ENCODE results near the gene GUK1. TPM values are rescaled to one million over a fixed set of nuclear protein-coding genes. Genes with fewer than 3 reads are reported as not detected.

Gene GUK1
- total and polyA plus RNA-seq, 2 donors (not counting 1 experiment from before 2014, with no cell fraction given) = 125 to 356 TPM

DNA sequence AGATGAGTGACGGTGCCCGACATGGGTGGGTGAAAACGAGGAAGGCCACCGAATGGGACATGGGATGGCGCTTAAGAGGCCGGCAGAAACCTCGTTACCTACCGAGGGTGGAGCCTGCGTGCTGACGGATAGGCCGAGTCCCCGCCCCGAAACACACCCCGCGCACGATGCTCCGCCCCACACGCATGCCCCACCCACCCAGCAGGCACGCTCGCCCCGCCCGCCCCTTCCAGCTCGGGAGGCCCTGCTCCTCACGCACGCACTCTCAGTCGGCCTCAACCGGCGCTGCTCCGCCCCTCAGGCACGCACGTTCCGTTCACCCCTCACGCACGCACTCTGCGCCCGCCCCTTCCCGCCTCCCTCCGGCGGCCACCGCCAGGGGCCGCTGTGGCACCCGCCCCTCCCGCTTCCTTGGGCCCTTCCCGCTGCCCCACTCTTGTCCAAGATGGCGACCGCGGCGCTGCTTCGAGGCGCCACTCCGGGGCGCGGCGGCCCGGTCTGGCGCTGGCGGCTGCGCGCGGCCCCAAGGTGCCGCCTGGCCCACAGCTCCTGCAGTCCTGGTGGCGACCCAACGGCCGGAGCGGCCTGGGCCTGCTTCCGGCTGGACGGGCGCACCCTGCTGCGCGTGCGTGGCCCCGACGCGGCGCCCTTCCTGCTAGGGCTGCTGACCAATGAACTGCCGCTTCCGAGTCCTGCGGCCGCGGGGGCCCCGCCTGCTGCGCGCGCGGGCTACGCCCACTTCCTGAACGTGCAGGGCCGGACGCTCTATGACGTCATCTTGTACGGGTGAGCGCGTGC lies 25.5 kb downstream of the GUK1 start, which contains the start of gene IBA57:
Gene IBA57 (plus strand): TSS at position 433 of the 798 bp plus-strand sequence. CDS start 13 bp downstream, at position 446.
- Mint-ChIP-seq H3K27me3 (no peaks in the 10 kb centered on the region), H3K4me1 (peaks cover 28% of the 10 kb centered on the region), H3K27ac (peak within 1 kb of the TSS; percentile 99), H3K9me3 (ENCODE audit: insufficient read depth) (no peaks in the 10 kb centered on the region), H3K4me3 (peak within 1 kb of the TSS; percentile 93)
- H3K9me3 ChIP-seq (ENCODE audit: control extremely low read depth in 1 of 3, control insufficient read depth in 2 of 3, insufficient read depth in 1 of 3, low read length in 2 of 3) = no peaks in the 10 kb centered on the region
- no peak for TF ChIP-seq EZH2 (IDR thresholded peaks at IDR 0.05; ENCODE audit: borderline replicate concordance, insufficient read depth, low read depth, low read length, poor library complexity, severe bottlenecking)
- TF ChIP-seq, protein P1, sequence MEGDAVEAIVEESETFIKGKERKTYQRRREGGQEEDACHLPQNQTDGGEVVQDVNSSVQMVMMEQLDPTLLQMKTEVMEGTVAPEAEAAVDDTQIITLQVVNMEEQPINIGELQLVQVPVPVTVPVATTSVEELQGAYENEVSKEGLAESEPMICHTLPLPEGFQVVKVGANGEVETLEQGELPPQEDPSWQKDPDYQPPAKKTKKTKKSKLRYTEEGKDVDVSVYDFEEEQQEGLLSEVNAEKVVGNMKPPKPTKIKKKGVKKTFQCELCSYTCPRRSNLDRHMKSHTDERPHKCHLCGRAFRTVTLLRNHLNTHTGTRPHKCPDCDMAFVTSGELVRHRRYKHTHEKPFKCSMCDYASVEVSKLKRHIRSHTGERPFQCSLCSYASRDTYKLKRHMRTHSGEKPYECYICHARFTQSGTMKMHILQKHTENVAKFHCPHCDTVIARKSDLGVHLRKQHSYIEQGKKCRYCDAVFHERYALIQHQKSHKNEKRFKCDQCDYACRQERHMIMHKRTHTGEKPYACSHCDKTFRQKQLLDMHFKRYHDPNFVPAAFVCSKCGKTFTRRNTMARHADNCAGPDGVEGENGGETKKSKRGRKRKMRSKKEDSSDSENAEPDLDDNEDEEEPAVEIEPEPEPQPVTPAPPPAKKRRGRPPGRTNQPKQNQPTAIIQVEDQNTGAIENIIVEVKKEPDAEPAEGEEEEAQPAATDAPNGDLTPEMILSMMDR (IDR thresholded peaks at IDR 0.05) = peak; percentile 73
- H4K20me1 ChIP-seq (ENCODE audit: control insufficient read depth, insufficient read depth, low read length, poor library complexity, severe bottlenecking) = no peaks in the 10 kb centered on the region
- WGBS (ENCODE audit: insufficient coverage) = under 1% methylated on average over 89 of the region's 93 CpGs
- peaks cover 43% of the 10 kb centered on the region for H3K79me2 ChIP-seq (ENCODE audit: control insufficient read depth, insufficient read depth, low read length)
- H3K9ac ChIP-seq (ENCODE audit: low read length) = peak within 1 kb of the TSS; percentile 91
- peak within 1 kb of the TSS; percentile 95 to 98 for H3K27ac ChIP-seq (ENCODE audit: low read length in 2 of 2)
- H3K27me3 ChIP-seq (replicated peaks in 1 of 4; ENCODE audit: control extremely low read depth in 1 of 4, control insufficient read depth in 3 of 4, insufficient read depth in 4 of 4, low read length in 3 of 4) = peaks cover 0 to 5% (median 0%) of the 10 kb centered on the region in 4 experiments
- H3K36me3 ChIP-seq (replicated peaks in 1 of 2; ENCODE audit: control extremely low read depth in 1 of 2, control insufficient read depth in 1 of 2, extremely low read depth in 1 of 2, insufficient read depth in 2 of 2, low read length in 1 of 2) = no peaks in the 10 kb centered on the region
- peak; percentile 100 for DNase-seq
- peak; percentile 84 for ATAC-seq (ENCODE audit: low read depth)
- H3K4me3 ChIP-seq (ENCODE audit: control extremely low read depth in 1 of 5, extremely low read depth in 1 of 5, insufficient read depth in 1 of 5, low read depth in 2 of 5, low read length in 4 of 5) = peak within 1 kb of the TSS; percentile 64 to 88 (median 74)
- POLR2A ChIA-PET = interaction anchor here (0.6 to 3.3 kb wide), 14 partner anchors 20 to 323 kb away, joined by 3 to 22 read pairs (median 4); partner anchors contain the start of genes ARF1, GUK1, MRPL55 and RNF187
- peaks cover 14 to 26% of the 10 kb centered on the region in 2 donors for H3K4me1 ChIP-seq (ENCODE audit: control insufficient read depth in 2 of 2, insufficient read depth in 2 of 2, low read length in 2 of 2)
- H3K4me2 ChIP-seq (replicated peaks; ENCODE audit: low read depth, low read length, poor library complexity, severe bottlenecking) = peak within 1 kb of the TSS; percentile 98
- CTCF ChIA-PET = interaction anchor here (0.5 to 5.6 kb wide), 18 partner anchors 12 to 1615 kb away, joined by 3 to 73 read pairs (median 4); partner anchors contain the start of genes GUK1 and RNF187
- H2AFZ ChIP-seq (ENCODE audit: insufficient read depth, low read depth, low read length, poor library complexity, severe bottlenecking) = peak within 1 kb of the TSS; percentile 83
- intact Hi-C loops (cut with micrococcal nuclease) = loop anchor here (1.0 to 2.0 kb wide), 8 partner anchors 9 to 322 kb away; partner anchors contain the start of genes C1orf35, GUK1, MRPL55 and RNF187

All from B cell (primary cell).